GM12878 (cell line): Measurements from ENCODE around the gene GRIK4. TPM values are rescaled to one million over a fixed set of nuclear protein-coding genes. Genes with fewer than 3 reads are reported as not detected.

Source experiments
- ATAC-seq: fragments of 200-7000 bp; cut with Tn5 transposase; 3 replicates; pipeline ENCODE4 v1.9.1; 2020; ENCODE audit warnings: mild to moderate bottlenecking, moderate library complexity
- BruUV-seq: library from RNA; stranded (reverse); fragments of 400-500 nt; replicated peaks from 2 replicates; lab custom pipeline; 2021; lab: Mats Ljungman, UMichigan
- CTCF ChIA-PET: fragments of 300-600 bp; sonication (Branson Sonifier 250); formaldehyde crosslinking; extraction: SDS; loops from one replicate; lab custom pipeline; 2021; ENCODE audit warnings: inconsistent platforms; lab: Yijun Ruan, JAX
- POLR2A ChIA-PET: fragments of 350-600 bp; formaldehyde crosslinking; extraction: SDS; loops from one replicate; lab custom pipeline; 2021; ENCODE audit warnings: inconsistent platforms; lab: Charles Lee
- RAD21 ChIA-PET: fragments of 300-600 bp; sonication (Branson Sonifier 250); formaldehyde crosslinking; loops from one replicate; lab custom pipeline; 2023; ENCODE audit warnings: antibody characterized with exemption; ENCODE audit not compliant: unreplicated experiment; lab: Charles Lee
- SMC1A ChIA-PET: fragments of 300-600 bp; sonication (Branson Sonifier 250); formaldehyde crosslinking; loops from one replicate; lab custom pipeline; 2023; ENCODE audit not compliant: unreplicated experiment, uncharacterized antibody; lab: Charles Lee
- DNase-seq: peaks from one replicate; pipeline ENCODE4 v3.0.0-alpha.2; 2011; ENCODE audit warnings: low read depth, low spot score
- FAIRE-seq: peaks from 3 replicates; lab custom pipeline; 2011; peaks lifted over from hg19 to GRCh38; lab: Jason Lieb, UNC
- H2AFZ ChIP-seq: 2 replicates; pipeline ENCODE4 v1.6.0; 2011; ENCODE audit warnings: low read depth, low read length, control low read depth; ENCODE audit not compliant: control insufficient read depth
- H3K27ac ChIP-seq: 2 replicates; pipeline ENCODE4 v1.5.1; 2011; ENCODE audit warnings: control low read depth; ENCODE audit not compliant: control insufficient read depth, insufficient read depth
- H3K27me3 ChIP-seq, 2 experiments: replicated peaks in 1 of 2; 2 replicates each; pipeline versions ENCODE4 v1.6.0 to v1.6.1; 2011; ENCODE audit warnings: low read length in 1 of 2; ENCODE audit not compliant: control insufficient read depth in 2 of 2, insufficient read depth in 2 of 2
- H3K36me3 ChIP-seq, 2 experiments: 2 replicates each; pipeline ENCODE4 v1.5.1; 2011; ENCODE audit warnings: low read length in 1 of 2; ENCODE audit not compliant: control insufficient read depth in 2 of 2, insufficient read depth in 2 of 2
- H3K4me1 ChIP-seq: 2 replicates; pipeline ENCODE4 v1.6.1; 2011; ENCODE audit warnings: mild to moderate bottlenecking, low read length, moderate library complexity, mixed read lengths; ENCODE audit not compliant: control insufficient read depth, insufficient read depth
- H3K4me2 ChIP-seq: 2 replicates; pipeline ENCODE4 v1.6.0; 2011; ENCODE audit warnings: control low read depth; ENCODE audit not compliant: control insufficient read depth, insufficient read depth
- H3K4me3 ChIP-seq: fragments of 200-600 bp; sonication (generic); 2 replicates; pipeline ENCODE4 v1.5.1; 2016
- H3K79me2 ChIP-seq: 2 replicates; pipeline ENCODE4 v1.6.0; 2011; ENCODE audit warnings: low read length; ENCODE audit not compliant: control insufficient read depth, insufficient read depth
- H3K9ac ChIP-seq: 2 replicates; pipeline ENCODE4 v1.8.0; 2011; ENCODE audit warnings: low read length, control low read depth, mixed read lengths; ENCODE audit not compliant: control insufficient read depth, insufficient read depth
- H3K9me3 ChIP-seq: replicated peaks from 3 replicates; pipeline ENCODE4 v1.5.1; 2011; ENCODE audit warnings: mild to moderate bottlenecking, low read length; ENCODE audit not compliant: control insufficient read depth, insufficient read depth
- H4K20me1 ChIP-seq: 2 replicates; pipeline ENCODE4 v1.6.0; 2011; ENCODE audit not compliant: control insufficient read depth, insufficient read depth
- CHD2 ChIP-seq: IDR thresholded peaks from 2 replicates; pipeline ENCODE4 v1.6.1; 2011; ENCODE audit warnings: low read depth, low read length, improper control_type of control experiment, borderline replicate concordance
- ETV6 ChIP-seq, 2 experiments: fragments of 450-650 bp in 1 of 2; IDR thresholded peaks in 1 of 2; conservative IDR thresholded peaks in 1 of 2; 2 replicates each; pipeline ENCODE4 v1.6.1; 2014; ENCODE audit warnings: antibody characterized with exemption in 1 of 2, borderline replicate concordance in 1 of 2, low read depth in 1 of 2, mild to moderate bottlenecking in 1 of 2, moderate library complexity in 1 of 2
- MYB ChIP-seq: fragments of 150-350 bp; IDR thresholded peaks from 2 replicates; pipeline ENCODE4 v1.6.1; 2014; ENCODE audit warnings: mild to moderate bottlenecking, low read depth, low read length, borderline replicate concordance
- PML ChIP-seq: IDR thresholded peaks from 2 replicates; pipeline ENCODE4 v1.6.1; 2012; ENCODE audit warnings: low read length, inconsistent platforms
- RFX5 ChIP-seq: IDR thresholded peaks from 2 replicates; pipeline ENCODE4 v1.6.1; 2011; ENCODE audit warnings: low read depth, low read length, improper control_type of control experiment
- SIN3A ChIP-seq: IDR thresholded peaks from 2 replicates; pipeline ENCODE4 v1.6.1; 2012; ENCODE audit warnings: low read depth, low read length, improper control_type of control experiment
- SMAD5 ChIP-seq: IDR thresholded peaks from 2 replicates; pipeline ENCODE4 v1.6.1; 2016; ENCODE audit warnings: antibody characterized with exemption, low read depth
- ZBTB33 ChIP-seq: fragments of 450-650 bp; IDR thresholded peaks from 2 replicates; pipeline ENCODE4 v1.6.1; 2017; ENCODE audit warnings: mild to moderate bottlenecking
- ZNF592 ChIP-seq: fragments of 450-650 bp; IDR thresholded peaks from 2 replicates; pipeline ENCODE4 v1.6.1; 2017; ENCODE audit warnings: mild to moderate bottlenecking, moderate library complexity
- WGBS: methylation state at CpG from one replicate; pipeline ENCODE4 v1.1.6; 2016; ENCODE audit warnings: low lambda C conversion rate; ENCODE audit not compliant: insufficient replicate concordance, insufficient coverage; ENCODE audit errors: missing lambda C conversion rate; 5-methylcytosine and 5-hydroxymethylcytosine counted together
- in situ Hi-C: fragments of 300-500 bp; cut with MboI; formaldehyde crosslinking; loops from 9 replicates; pipeline ENCODE4 v1.14.3; 2018; ENCODE audit warnings: mixed read lengths
- intact Hi-C: fragments of 100-400 bp; cut with micrococcal nuclease; formaldehyde crosslinking; loops from one replicate; pipeline ENCODE4 v1.14.2; 2022; ENCODE audit not compliant: unreplicated experiment
- polyA plus RNA-seq, 11 experiments: library from polyadenylated mRNA; depleted of rRNA in 4 of 11; unstranded in 6 of 11; stranded (reverse) in 5 of 11; fragments of >200 nt; fragmentation: Nextera tagmentation in 4 of 11; fragmentation: Illumina TruSeq in 1 of 11; extraction: Ambion mirVana in 4 of 11; extraction: Trizol in 1 of 11; gene quantifications; 1 replicate in 1 of 11; 2 replicates in 10 of 11; pipeline versions ENCODE4 v1.2.1 to v1.2.3, GENCODE V29; 2011 to 2016; ENCODE audit warnings: inconsistent platforms in 2 of 11, missing spikeins in 2 of 11, low read depth in 1 of 11
- total RNA-seq, 4 experiments: library from RNA; depleted of rRNA in 3 of 4; stranded (reverse); fragments of >200 nt in 3 of 4; fragmentation: Illumina TruSeq in 1 of 4; extraction: Trizol in 1 of 4; gene quantifications; 2 replicates each; pipeline versions ENCODE4 v1.2.1 to v1.2.3, GENCODE V29; 2013 to 2021
- TF ChIP-seq, protein P1 (sequence below): fragments of 450-650 bp; conservative IDR thresholded peaks from 2 replicates; pipeline ENCODE4 v1.6.1; 2017; ENCODE audit warnings: mild to moderate bottlenecking, moderate library complexity
- TF ChIP-seq, protein P2 (sequence below): fragments of 450-650 bp; formaldehyde crosslinking; IDR thresholded peaks from 2 replicates; pipeline ENCODE4 v1.5.0; 2022; ENCODE audit warnings: mild to moderate bottlenecking, missing genetic modification characterization

The GRIK4 gene
- total and polyA plus RNA-seq, 10 of the 15 experiments (the other 5 are each of a cell fraction or from before 2014, with no cell fraction given) = 0.33 to 3.6 (median 0.72) TPM

- in situ Hi-C loops (no loop called here), intact Hi-C loops (no loop called here)
- FAIRE-seq (no peak), ATAC-seq (no peak), DNase-seq (no peak)
- Histone ChIP-seq H3K9me3 (no peaks in the 10 kb centered on the region; the same call in 2 of the 3 replicates), H3K79me2 (no peaks in the 10 kb centered on the region), H3K36me3 (no peaks in the 10 kb centered on the region), H3K4me2 (no peak overlapping the region), H3K27ac (no peak overlapping the region), H3K27me3 (no peaks in the 10 kb centered on the region; a peak in 1 of 4 replicates), H3K9ac (no peak overlapping the region), H4K20me1 (no peaks in the 10 kb centered on the region; the same call in 1 of the 2 replicates), H3K4me1 (no peaks in the 10 kb centered on the region), H2AFZ (no peak overlapping the region), H3K4me3 (no peak overlapping the region)
- SMC1A ChIA-PET = no interaction called here
- POLR2A ChIA-PET = no interaction called here
- CTCF ChIA-PET = interaction anchor here (1.0 kb wide), 1 partner anchor 170 kb away, joined by 3 read pairs; no protein-coding TSS in a partner anchor
- no TSS peak for BruUV-seq
- 52% methylated on average over 8 of the region's 8 CpGs for WGBS
- RAD21 ChIA-PET = interaction anchor here (0.9 kb wide), 2 partner anchors 95 to 130 kb away, joined by 3 to 5 read pairs; no protein-coding TSS in a partner anchor
- TF ChIP-seq ZNF592 = no peak
- TF ChIP-seq ETV6 (conservative IDR thresholded peaks at IDR 0.05 in 1 of 2, IDR thresholded peaks at IDR 0.05 in 1 of 2; ENCODE audit: borderline replicate concordance in 1 of 2, low read depth in 1 of 2) = no peak
- TF ChIP-seq ZBTB33 = no peak
- TF ChIP-seq, protein P1, sequence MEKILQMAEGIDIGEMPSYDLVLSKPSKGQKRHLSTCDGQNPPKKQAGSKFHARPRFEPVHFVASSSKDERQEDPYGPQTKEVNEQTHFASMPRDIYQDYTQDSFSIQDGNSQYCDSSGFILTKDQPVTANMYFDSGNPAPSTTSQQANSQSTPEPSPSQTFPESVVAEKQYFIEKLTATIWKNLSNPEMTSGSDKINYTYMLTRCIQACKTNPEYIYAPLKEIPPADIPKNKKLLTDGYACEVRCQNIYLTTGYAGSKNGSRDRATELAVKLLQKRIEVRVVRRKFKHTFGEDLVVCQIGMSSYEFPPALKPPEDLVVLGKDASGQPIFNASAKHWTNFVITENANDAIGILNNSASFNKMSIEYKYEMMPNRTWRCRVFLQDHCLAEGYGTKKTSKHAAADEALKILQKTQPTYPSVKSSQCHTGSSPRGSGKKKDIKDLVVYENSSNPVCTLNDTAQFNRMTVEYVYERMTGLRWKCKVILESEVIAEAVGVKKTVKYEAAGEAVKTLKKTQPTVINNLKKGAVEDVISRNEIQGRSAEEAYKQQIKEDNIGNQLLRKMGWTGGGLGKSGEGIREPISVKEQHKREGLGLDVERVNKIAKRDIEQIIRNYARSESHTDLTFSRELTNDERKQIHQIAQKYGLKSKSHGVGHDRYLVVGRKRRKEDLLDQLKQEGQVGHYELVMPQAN = no peak
- TF ChIP-seq MYB = no peak
- TF ChIP-seq, protein P2, sequence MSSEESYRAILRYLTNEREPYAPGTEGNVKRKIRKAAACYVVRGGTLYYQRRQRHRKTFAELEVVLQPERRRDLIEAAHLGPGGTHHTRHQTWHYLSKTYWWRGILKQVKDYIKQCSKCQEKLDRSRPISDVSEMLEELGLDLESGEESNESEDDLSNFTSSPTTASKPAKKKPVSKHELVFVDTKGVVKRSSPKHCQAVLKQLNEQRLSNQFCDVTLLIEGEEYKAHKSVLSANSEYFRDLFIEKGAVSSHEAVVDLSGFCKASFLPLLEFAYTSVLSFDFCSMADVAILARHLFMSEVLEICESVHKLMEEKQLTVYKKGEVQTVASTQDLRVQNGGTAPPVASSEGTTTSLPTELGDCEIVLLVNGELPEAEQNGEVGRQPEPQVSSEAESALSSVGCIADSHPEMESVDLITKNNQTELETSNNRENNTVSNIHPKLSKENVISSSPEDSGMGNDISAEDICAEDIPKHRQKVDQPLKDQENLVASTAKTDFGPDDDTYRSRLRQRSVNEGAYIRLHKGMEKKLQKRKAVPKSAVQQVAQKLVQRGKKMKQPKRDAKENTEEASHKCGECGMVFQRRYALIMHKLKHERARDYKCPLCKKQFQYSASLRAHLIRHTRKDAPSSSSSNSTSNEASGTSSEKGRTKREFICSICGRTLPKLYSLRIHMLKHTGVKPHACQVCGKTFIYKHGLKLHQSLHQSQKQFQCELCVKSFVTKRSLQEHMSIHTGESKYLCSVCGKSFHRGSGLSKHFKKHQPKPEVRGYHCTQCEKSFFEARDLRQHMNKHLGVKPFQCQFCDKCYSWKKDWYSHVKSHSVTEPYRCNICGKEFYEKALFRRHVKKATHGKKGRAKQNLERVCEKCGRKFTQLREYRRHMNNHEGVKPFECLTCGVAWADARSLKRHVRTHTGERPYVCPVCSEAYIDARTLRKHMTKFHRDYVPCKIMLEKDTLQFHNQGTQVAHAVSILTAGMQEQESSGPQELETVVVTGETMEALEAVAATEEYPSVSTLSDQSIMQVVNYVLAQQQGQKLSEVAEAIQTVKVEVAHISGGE (CRISPR knock-in tag) = no peak
- no peak for TF ChIP-seq PML
- no peak for TF ChIP-seq SMAD5
- no peak for TF ChIP-seq SIN3A
- TF ChIP-seq CHD2 = no peak
- no peak for TF ChIP-seq RFX5
These were observed 270.1 kb downstream of the GRIK4 start for GRCh38 chr11:120781486-120782120.
